HT-29 (cell line): ENCODE measurements around the gene PLXND1. TPM values are rescaled to one million over a fixed set of nuclear protein-coding genes. Genes with fewer than 3 reads are reported as not detected.
A peak's percentile ranks its signal among the peaks of the same experiment; 100 is the strongest.
"Not testable (repeated sequence)": the region's sequence is repeated elsewhere in the genome, so short reads cannot be mapped to it uniquely, and the experiment has no call there.

Source experiments
- DNase-seq: peaks from one replicate; pipeline ENCODE4 v3.0.0-alpha.2; 2015; ENCODE audit warnings: low spot score
- total RNA-seq: library from RNA; depleted of rRNA; stranded (reverse); fragments of >200 nt; shearing (Covaris generic); gene quantifications from 2 replicates; pipeline ENCODE4 v1.2.3, GENCODE V29; 2014

The PLXND1 gene
- total RNA-seq, 1 experiment from 2014 or later = 30.5 TPM

DNA sequence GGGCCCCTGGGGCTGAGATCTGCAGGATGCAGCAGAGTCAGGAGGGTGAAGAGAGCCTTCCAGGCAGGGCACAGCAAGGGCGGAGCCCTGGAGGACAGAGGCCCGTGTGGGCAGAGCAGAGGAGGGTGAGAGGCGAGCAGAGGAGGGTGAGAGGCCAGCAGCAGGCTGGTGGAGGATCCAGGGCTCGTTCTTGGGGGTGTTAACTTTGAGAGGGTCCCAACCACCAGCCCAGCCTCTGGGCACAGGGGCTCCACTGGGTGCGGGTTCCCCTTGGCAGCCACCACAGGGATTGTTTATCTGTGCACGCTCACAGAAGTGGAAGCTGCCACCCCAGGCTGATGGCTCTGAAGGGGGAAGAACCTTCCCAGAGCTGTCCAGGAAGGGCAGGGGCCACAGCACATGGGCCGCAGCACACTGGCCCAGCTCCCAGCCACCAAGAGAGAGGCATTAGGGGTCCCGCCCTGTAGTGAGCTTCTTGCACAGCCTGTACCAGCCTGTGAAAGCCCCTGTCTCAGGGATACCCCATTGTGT is 9.3 kb upstream of the PLXND1 start:
- no peak for DNase-seq

DNA sequence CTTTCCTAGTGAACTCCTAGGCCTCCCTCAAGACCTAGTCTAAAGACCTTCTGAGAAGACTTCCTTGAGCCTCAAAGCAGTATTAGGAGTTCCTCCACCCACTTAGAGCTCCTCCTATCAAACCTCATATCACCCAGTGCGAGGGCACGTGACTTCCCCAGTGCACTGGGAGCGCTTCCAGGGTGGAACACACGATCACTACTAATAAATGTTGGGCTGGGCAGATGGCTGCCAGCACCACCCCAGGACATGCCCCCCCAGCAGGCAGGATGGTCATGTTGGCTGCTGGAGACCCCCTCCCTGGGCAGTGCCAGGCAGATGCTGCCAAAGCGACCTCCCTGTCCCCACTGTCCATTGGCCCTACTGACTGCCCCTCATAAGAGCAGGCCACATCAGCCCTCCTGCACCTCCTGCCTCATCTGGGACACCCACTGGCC is 8.5 kb upstream of the PLXND1 start:
- DNase-seq = peak; percentile 56

DNA sequence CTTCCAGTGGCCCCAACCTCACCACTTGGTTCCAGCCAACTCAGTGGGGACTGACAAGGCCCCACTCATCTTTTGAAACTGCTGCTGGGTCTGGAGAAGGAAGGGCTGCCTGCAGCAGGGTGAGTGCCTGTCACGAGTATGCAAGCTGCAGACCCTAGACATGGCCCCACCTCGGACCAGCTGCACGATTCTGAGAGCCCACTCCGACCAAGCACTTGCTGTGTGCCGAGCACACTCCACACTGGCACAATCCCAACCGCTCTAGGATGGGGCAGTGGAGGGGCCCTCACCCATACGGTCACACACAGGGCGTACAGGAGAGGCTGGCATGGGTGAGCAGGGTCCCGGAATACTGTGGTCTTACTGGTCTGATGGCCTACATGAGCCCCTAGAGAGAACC is 8.0 kb upstream of the PLXND1 start:
- no peak for DNase-seq

DNA sequence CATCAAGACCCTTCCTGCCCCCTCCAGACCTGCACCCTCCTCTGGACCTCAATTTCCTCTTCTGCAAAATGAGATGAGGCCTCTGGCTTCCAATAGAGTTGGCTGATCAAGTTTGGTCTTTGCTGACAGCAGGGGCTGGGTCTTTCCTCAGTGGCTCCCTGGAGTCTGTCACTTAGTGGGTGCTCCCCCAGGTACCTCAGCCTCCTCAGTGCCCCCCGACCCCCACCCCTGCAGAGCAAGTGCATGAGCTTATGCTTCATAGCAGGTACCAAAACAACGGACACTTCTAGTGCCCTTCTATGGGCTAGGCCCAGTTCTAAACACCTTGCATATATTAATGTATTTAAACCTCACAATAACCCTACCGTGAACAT is 6.9 kb upstream of the PLXND1 start:
- DNase-seq = no peak

DNA sequence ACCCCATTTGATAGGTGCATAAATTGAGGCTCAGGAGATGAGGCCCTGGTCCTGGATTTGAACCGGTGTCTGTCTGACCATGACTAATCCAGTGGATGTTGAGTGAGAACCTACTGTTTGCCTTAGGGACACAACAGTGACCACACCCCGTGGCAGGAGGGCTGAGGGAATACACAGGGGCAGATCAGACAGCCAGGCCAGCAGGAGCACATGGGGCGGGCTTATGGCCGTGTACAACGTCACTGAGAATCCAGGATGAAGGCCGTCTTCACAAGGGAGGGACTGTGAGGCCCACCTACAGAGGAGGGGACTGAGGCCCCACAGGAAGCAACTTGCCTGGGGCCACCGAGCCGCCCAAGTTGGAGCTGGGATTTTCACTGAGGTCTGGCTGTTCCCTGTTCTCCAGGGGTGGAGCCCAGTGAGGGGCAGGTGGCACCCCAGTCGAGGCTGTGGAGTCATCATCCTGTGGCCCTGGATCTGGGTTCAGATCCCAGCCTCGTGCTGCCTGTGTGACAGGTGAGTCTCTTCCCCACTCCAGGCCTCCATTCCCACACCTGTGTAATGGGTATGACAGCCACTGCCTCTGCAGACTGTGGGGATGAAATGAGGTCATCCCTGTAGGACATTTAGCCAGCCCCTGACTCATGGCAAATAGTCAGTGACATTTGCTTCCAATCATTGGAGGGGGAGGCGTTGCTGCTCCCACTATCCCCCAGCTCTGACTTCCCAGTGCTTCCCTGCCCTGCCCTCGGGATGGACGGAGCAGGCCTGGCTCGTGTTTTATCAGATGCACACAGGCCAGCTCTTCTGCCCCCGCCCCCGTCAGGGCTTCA is 6.3 kb upstream of the PLXND1 start:
- DNase-seq = no peak

DNA sequence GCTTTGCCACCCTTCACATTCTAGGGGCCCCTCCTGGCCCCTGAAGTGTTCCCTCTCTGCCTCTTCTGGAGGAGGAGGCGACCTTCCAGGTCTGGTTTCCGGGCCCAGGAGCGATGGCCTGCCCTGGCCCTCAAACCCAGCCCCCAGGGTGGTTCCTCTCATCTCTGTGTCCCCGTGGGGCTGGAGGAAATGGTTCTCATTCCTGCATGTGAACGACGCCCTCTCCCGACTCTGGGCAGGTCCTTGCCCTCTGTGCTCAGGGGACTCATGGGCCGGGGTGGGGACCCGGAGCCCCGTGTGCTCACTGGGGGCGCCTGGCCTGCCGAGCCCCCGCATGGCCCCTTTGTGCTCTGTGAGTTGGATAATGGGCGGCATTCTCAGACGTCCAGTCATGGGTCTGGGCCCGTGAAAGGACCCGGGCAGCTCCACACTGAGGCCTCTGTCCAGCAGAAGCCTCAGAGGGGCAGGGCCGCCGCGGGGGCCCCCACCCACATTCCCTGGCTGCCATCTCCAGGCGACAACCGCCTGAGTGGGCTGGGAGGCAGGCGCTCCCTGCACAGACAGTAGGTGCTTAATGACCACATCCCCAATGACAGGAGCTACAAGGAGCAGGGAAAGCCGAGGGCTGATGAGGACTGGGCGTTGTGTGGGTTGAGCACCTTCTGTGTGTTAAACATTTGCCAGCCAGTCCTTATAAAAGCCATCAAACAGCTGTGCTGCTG is 5.5 kb upstream of the PLXND1 start:
- no peak for DNase-seq

DNA sequence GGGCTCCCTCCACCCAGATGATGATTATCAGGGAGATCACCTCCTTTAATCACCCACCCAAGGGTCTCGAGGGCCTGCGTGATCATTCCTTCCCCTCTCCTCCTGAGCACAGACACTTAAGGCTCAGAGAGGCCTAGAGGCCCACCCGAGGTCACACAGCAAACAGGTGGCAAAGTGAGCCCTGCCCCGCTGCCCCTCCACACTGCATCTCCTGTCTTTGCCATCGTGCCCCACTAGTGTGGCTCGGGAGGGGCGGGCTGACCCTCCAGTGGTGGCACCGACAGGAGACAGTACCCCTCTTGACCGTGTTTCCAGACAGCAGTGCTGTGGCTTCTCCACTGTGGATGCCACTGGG is 4.9 kb upstream of the PLXND1 start:
- no peak for DNase-seq

DNA sequence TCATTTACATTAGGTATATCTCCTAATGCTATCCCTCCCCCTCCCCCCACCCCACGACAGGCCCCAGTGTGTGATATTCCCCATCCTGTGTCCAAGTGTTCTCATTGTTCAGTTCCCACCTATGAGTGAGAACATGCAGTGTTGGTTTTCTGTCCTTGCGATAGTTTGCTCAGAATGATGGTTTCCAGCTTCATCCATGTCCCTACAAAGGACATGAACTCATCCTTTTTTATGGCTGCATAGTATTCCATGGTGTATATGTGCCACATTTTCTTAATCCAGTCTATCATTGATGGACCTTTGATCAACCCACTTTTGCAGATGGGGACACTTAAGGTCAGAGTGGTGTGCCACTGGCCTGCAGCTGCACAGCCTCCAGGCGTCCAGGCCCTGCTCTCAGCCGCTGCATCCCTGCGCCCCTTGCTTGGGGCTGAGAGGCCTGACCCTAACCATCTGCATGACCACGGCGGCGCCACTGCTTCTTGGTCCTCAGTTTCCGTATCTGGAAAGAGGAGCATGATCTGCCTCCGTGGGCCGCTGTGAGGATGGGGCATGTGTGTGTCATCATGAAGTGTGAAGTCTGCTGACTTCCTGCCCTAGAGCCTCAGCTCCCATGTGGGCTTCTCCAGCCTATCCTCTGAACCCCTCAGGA is 4.4 kb upstream of the PLXND1 start:
- DNase-seq = not testable (repeated sequence)

DNA sequence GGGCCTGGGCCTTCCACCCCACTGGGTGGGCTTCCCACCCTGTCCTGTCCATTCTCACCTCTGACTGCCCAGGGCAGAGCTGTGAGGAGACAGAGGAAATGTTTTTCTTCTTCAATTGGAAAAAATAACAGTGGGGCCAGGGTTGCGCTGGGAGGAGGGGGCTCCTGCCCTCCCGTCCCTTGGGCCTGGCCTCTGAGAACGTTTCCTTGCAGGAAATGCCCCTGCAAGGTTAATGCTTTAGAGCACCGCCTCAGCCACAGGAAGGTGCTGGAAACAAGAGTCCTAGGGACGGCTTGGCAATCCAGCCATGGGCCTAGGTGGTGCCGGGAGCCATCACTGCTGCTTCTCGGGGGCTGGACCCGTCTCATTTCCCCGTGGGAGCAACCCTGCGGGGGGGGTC is 3.8 kb upstream of the PLXND1 start:
- DNase-seq = no peak

DNA sequence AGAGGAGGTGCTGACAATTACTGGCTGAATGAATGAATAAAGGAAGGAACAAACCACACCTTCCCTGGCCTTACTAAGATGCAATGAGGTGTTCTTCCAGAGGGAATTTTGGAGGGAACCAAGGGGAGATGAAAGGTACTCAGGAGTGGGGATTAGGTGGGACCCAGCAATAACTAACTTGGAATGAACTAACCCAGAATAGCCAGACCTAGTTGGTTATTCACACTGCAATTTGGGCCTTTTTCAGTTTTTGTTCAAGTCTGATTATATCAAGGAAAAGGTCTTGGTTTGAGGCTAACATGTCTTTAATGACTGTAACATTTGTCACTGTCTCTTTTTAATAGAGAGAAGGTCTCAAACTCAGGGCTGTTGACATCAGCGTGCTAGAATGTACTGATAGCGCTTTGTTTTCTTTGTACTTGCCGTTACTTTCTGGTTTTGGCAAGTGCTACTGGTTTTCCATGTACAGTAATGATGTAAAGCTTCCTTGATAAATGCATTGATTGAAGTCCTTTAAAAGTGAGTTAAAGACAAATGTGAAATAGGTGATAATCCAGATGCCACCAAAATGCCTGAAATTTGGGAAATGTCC is 3.2 kb upstream of the PLXND1 start:
- no peak for DNase-seq

DNA sequence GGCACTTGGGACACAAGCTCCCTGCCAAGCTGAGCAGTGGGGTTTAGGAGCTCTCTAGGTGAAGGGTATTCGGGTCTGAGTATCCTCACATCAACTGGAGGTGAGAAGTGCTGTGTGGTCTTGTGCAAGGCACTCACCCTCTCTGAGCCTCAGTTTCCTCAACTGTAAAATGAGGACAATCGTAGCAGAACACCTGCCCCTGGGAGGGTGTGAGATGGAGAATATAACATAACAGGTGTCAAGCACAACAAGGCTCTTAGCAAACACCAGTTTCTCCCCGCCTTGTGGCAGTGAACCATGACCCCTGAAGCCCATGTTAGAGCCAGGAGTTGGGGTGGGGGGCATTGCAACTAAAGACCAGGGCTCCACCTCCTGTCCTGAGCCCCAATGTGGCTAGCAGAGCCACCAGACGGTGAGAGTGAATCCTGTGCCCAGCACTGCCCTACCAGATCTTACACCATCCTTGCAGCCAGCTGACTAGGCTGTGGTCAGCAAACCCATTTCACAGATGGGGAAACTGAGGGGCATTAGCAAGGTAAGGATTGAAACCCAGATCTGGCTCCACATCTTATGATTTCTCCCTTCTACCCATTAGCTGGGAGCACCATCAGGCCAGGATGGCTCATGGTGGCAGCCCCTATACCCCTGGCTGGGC is 2.6 kb upstream of the PLXND1 start:
- no peak for DNase-seq

DNA sequence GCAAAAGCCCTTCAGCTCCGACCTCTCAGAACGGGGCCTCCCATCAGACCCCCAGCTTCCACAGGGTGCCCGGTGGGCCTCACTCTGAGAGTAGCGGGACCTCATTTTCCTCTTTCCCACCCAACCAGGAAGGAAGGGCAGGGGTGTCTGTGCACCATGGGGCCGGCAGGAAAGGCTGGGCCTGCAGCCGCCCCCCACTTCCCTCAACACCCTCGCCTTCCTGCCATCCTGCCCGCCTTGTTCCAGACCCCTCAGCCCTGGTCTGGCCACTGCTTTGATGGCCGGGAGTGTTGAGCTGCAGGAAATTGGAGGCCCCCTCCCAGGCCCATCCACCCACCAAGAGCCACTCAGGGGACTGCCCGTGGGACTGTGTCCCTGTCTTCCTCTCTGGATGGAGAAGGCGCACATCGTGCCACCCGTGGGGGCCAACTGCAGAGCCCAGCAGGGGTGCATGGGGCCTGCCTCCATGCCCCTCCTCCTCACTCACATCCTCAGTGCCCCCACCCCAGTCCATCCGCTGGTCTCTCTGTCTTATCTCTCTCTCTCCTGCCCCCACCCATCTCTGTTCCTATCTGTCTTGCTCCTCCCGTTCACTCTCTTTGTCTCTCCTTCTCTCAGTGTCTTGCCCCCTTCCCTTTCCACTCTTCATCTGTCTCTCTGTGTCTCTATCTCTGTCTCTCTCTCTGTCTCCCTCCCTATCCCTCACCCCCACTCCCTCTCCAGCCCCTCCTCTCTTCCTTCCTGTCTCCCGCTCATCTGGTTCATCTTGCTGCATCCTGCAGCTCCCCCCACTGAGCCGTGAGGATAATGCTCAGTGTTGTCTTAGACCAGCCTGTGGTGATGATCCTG is 1.8 kb upstream of the PLXND1 start:
- no peak for DNase-seq

DNA sequence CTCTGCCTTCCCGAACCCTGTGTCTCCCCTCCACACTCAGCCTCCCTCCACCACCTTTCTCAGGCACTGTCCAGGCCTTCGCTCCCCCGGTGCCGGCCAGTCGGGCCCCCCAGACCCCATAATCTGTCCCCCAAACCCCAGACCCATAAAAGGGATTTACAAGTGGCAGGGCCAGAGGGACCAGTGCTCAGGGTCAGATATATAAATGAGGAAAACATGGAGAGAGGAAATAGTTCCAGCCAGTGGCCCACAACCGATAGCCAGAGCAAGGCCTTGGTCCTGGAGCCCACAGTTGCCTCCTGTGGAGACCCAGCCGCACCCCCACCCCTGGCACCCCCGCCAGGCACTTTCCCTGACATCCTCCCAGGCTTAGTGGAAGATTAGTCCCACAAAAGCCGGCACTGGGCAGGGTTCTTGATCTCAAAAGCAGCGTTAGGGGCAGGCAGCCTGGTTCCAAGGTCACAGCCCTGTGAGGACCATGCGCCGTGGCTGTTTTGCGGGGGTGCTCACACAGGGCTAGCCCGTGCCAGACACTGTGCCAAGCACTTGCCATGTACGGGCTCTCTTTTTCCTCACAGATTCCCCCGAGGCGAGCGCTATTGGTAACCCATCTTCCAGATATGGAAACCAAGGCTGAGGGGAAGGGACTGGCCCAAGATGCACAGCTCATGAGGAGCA is 1.1 kb upstream of the PLXND1 start:
- DNase-seq = no peak

DNA sequence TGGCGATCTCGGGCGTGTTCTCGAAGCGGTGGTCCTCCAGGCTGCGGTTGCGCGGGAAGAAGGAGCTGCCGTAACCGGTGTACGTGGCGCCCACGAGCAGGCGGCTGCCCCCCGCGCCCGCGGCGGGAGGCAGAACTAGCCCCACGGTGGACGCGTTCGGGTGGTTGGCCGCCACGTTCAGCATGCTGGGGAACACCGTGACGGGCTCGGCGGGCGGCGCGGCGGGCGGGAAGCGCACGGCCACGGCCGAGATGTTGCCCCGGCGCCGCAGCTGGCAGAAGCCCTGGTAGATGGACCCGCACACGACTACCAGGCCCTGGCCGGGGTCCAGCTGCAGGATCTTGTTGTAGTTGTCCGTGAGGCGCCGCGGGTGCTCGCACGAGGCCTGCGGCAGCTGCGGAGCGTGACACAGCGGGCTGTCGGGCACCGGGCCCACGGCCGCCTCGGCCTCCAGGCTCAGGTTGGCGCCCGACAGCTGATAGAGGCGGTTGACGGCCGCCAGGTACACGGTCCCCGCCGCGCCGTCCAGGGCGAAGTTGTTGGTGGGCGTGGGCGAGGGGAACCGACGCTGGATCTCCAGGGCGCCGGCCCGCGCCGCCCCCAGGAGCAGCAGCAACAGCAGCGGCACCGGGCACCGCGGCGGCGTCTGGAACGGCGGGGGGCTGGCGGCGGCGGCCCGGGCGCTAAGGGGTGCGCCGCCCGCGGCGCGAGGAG is 397 bp downstream of the PLXND1 start:
- no peak for DNase-seq

DNA sequence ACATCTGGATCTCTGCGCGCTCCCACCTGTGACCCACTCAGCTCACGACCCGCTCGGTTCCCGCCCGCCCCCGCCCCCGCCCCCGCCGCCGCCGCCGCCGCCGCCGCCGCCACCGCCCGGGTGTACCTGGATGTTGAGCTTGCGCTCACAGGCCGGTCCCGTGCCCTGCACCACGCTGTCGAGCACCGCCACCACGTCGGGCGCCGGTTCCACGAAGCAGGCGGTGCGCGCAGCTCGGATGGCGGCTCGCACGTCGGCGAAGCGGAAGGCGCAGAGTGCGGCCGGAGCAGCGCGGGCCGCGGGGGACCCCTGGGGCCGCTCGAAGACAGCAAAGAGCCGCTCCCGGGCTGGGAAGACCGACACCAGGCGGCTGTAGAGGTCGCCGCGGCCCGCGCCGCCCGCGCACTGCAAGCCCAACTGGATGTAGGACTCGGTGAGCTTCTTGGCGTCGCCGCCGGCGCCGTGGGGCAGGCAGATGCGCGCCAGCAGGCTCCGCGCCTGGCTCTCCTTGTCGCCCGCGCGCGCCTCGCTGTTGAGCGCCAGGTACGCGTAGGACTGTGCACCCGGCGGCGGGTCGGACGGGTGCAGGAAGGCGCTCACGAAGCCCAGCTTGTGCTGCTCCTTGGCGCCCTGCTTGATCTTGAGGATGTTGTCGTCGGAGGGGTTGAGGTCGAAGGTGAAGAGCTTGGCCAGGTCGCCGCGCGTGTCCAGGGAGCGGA is 1.1 kb downstream of the PLXND1 start:
- peak; percentile 36 for DNase-seq

DNA sequence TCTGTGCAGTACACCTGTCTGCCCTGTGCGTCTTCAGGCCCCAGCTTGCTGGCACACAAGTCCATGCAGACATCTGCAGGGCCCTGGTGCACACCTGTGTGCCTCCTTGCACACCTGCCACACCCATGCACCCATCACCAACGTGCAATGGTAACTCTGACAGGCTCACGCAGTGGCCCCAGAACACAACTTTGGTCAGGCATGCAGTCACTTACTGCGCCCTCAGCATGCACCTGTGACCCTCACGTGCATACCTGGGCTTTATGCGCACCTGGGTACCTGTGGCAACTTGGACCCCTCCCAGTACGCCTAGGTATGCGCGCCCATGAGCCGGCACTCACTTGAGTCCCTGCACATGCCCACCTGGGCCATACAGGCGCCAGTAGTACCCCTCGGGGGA is 1.7 kb downstream of the PLXND1 start:
- DNase-seq = no peak

DNA sequence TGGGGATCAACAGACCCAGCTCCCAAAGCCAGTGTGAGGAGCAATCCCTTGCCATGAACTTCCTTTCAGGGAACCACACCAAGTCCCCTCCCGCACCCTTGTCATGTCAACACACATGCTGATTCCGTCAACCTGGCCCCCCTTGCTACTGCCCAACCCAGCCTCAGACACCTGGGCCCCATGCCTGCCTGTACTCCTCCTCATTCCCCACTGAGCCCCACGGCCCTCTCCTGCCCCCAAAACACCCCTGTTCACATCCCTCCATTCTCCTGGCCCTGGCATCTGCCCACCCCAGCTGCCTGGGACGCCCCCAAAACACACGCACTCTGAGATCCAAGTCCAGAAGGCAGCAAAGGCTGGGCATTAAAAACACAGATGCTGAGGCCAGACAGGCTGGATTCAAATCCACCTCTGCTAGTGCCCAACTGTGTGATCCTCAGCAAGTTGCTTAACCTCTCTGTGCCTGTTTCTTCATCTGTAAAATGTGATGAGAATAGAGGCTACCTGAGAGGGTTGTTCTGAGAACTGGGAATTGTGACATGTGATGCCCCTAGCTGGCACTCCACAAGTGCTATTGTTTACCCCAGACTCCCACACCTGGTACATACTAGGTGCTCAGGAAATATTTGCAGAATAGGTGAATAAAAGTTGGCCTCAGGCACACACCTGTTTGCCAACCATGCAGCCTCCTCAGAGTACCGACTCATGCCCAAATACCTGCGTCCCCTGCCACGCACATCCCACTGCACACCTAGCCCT is 2.3 kb downstream of the PLXND1 start:
- no peak for DNase-seq

DNA sequence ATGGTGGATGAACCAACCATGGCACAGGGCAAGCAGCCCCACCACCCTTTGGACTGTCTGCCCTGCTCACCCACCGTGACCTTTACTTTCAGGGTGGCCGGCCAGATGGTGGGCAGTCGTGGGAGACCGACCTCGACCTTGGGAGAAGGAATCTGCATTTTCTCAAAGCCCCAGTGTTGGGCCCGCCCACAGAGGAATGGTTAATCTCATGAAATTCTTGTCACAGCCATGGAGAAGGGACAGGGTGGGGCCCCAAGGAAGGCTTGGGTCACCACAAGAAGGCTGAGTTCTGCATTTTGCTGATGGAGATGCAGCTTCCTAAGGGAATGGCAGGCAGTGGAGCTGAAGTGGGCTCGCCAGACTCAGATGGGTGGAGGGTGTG is 2.9 kb downstream of the PLXND1 start:
- no peak for DNase-seq
